IPS DF 19.7 (cell line): ENCODE data around the gene MIOS.

Experiments
- DNase-seq: peaks from one replicate; pipeline ENCODE4 v3.0.0-alpha.2; 2013; ENCODE audit warnings: low read depth, low spot score

MIOS gene

DNA sequence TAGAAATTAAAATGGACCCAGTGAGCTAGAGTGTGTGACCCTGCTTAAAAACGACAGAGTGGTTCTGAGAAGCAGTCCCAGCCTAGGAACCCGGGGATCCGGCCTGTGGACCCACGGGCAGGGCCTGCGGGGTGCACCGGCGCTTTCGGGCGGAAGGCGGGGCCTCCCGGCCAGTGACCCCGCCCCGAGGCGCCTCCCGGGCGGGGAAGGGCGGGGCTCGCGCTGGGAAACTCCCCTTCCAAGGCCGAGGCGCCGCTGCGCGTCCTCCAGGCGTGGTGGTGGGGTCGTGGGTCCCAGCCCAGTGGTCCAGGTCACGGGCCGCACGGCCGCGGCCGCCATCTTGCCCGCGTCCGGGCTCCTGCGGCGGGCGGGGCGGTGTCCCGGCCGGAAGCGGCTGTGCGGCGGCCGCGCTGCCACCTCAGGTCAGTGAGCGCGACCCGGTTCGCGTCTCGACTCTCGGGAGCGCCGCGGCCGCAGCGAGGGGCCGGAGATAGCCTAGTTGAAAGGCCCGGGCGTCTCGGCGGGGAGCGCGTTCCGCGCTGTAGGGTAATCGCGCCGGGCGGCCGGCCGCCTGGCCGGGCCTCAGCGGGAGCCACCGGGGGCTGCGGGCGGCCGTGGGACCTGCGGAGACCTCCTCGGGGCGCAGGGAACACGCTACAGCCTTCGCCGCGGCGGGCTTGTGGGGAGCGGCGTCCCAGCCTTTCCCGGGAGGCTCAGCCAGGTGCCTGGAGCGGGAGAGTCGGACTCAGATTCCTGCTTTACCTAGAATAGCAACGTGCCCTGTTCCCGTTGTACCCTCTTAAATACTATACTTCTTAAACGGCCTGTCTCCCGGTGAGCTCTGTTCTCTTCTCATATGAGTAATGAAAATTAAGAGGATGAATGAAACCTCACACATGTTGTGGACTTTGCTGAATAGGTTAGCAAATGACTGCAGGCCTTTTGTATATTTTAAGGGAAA lies at the start of gene MIOS:
TSS of gene MIOS (plus strand) at position 234 of the 961 bp plus-strand sequence. CDS start 5,592 bp downstream, outside the sequence.
- DNase-seq = no peak

DNA sequence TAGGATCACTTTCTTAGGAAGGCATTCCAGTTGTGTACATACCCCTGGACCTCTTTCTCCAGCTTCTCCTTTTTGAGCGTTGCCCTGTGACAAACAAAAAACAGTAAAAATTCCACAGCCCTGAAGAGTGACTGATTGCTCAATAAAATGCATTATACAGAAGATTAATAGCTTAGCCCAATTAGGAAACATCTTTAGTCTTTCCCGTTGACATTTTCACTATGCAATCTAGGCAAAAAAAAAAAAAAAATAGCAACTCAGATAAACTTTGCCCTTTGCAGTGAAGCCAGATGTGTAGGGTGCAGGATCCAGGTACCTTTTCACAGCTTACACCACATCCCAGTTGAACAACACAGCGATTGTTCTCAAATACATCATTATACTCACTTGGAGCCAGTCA lies 48.9 kb upstream of the MIOS start:
- DNase-seq = no peak

DNA sequence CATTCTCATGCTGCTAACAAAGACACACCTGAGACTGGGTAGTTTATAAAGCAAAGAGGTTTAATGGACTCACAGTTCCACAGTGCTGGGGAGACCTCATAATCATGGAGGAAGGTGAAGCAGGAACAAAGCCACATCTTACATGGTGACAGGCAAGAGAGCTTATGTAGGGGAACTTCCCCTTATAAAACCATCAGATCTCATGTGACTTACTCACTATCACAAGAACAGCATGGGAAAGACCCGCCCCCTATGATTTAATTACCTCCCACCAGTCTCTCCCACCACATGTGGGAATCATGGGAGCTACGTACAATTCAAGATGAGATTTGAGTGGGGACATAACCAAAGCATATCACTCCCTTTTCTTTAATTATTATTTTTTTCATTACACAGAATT lies 47.6 kb upstream of the MIOS start:
- no peak for DNase-seq

DNA sequence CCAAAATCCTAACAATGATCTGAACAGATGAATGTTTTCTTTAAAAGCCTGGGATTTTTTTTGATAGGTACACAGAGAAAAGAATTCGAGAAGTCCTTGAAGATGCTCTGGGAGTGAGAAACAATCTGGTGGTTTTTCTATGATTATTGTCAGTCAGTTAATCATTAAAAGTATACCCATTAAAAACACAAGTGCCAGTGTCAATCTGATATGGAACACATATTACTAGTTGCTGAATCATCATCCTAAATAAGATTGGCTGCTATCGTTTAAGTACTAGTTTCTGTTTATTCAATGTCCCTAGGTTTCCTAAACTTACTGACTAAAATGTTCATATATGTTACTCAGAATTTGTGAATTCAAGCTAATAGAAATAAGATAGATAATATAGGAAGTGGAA lies 47.2 kb upstream of the MIOS start:
- DNase-seq = no peak

DNA sequence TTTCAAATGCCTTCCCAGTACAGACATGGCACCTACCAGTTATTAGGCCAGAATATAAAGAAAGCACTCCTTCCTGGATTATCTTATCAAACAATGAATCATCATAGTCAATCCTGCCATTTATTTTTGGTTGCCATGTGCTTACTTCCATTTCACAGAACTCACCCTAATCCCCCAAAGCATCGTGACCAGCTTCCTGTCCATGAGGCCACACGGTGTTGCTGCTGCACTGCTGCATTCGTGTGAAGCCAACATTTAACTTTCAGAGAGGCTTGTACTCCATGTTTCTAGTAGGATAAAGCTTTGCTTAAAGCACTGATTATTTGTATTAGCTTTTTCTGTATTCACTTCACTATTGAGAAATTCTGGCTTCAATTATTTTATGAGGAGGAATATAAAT lies 45.4 kb upstream of the MIOS start:
- DNase-seq = no peak

DNA sequence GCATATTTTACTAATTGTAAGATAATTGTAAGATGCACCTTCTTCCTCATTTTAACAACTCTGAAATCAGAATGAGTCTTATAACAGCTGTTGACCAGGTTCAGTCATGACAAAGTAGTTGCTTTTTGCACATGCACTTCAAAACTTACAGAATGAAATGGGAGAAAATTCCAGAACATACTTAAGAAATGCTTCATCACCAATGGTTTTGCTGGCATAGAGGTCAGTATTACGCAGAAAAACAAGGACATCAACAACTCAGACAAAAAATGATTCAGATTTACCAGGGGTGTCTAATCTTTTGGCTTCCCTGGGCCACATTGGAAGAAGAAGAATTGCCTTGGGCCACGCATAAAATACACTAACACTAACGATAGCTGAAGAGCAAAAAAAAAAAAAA lies 44.3 kb upstream of the MIOS start:
- no peak for DNase-seq

DNA sequence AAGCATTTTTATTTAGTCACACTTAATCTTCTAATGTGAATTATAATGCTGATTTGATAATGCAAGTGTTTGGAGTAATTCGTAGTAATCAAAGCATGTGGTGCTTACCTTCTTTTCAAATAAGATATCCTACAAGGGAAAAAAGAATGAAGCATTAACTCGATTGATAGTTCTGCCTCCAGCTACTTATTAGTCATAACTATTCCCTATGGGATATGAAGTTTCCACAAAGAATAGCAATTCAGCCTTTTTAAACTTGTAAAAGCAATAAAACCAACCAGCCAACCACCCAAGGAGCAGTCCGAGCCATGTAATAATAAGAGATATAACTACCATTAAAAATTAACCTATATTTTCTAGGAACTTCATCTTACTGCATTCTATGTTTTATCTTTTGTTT lies 42.6 kb upstream of the MIOS start:
- no peak for DNase-seq

DNA sequence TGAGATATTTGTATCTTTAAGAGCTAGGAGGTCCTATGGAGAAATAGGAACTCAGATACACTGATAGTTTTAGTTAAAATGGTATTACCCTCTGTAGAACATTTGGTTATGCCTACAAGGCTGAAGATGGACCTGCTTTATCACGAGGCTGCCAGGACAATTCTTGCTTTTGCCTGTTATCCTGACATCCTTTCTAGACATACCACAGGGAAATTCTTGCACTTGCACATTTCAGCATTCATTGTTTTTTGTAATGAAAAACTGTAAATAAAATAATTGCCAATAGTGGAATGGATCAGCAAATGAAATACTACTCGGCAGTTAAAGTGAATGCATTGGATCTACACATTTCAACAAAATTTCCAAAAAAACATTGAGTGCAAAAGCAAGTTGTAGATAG lies 40.7 kb upstream of the MIOS start:
- no peak for DNase-seq

DNA sequence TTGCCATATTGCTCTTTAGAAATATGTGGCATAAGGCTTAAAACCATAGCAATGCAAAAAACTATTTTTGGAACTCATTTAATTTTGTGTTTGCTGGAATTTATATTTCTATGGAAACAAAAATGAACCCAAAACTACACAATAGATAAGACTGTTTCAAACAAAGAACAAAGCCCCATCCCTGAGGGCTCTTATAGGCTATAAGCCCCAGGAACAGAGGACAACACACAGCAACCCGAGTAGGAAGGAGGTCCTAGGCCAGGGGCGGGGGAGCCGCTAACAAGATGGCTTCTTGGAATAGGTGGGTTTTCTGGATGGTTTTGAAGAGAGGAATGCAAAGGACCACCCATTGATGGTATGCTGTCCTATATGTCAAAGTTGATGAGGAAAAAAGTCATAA lies 39.6 kb upstream of the MIOS start:
- no peak for DNase-seq

DNA sequence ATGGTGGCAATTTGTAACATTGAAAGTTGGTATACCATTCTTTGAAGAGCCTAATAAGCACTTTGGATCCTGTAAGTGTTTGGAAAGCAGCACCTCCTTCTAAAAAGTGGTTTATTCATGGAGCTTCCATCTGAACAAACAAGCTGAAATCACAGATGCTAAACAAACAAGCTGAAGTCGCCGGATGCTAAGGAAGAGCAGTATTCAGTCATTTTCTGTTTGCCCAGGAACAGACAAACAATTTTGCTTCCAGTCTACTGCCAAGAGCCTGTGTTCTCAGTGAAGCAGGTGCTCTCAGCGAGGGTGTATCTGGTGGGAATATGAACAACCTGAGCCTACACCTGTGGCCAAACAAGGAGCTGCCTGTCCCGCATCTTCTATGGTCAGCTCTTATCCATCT lies 37.4 kb upstream of the MIOS start:
- DNase-seq = no peak

DNA sequence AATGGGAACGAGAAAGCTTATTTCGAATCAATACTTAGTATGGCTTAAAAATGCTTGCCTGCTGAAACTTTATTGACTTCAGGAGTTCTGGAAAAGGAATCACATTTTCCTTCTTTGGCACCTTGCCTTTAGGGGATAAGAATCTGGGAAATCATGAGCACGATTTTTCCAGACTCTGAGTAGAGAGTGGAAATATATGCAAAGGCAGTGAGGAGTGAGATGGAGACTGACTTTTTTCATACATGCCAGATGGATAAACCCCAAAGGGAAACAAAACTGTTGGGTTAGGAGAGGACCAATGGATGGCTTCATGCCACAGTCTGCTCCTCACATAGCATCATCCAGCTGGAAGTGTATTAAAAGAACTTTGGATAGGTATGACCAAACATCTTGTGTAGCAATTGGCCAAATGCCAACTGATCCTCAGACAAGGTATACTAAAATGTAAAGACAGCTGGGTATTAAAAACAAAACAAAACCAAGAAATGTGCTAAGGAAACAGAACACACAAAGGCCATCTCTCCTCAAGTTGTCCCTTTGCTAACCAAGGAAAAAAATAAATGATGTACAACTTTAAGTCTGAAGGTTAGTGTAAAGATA lies 32.8 kb upstream of the MIOS start:
- no peak for DNase-seq

DNA sequence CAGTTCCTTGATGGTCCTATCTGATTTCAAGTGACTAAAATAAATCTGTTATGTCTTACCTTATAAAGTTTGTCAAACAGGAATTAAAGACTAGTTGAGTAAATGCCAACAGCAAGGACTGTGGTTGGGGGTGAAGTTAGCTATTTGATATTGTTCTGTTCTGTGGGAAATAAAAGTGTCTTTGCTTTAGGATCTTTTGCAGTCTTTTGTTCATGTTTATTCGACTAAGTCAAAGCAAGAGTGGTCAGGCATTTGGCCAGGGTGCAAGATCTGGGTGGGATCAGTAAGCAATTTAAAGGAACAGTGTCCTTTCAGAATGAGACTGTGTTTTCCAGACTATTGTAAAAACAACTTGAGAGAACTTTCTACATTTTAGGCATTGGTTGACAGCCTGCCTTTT lies 31.0 kb upstream of the MIOS start, which contains the start of gene COL28A1:
TSS of gene COL28A1 (minus strand) at position 183 of the 400 bp plus-strand sequence. CDS start 2,998 bp downstream, outside the sequence.
- DNase-seq = no peak

DNA sequence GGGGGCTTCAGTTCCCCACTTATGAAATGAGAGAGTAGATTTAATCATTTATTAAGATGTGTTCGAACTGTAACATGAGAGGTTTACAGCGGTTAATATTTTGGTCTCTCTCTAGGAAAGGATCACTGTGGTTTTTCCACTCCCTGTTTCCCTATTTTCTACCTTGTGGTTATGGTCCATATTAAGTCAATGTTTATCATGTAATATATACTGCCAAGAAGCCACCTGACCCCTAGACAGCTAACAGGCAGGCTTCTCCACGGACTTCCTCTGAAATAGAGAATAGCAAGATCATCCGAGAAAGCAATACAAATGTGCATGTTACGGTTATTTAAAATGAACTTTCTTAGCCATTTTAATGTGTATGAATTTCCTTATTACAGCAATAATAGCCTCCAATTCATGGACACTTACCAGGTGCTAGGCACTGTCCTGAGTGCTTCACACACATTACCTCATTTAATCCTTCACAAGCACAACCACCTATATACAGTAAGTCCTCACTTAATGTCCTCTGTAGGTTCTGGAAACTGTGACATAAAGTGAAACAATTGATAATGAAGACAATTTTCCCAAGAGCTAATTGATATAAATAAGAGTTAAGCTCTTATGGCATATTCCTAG lies 30.2 kb upstream of the MIOS start:
- DNase-seq = no peak

DNA sequence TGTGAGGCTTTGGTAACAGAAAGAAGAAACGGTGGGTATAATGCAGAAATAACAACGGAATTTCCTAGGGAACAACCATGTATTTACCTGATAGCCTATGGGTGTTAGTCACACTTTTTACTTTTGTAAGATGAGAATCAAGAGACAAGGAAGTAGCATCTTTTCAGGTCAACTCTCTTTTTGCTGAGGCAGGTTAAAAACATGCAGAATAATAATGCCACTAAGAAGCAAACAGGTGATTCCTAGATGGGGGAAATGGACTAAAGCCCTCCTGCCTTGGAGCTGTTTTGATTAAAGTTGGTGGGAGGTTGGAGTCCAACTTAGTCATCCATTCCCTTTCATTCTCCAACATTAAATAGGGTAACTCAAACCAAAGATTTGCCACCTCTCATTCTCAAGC lies 29.0 kb upstream of the MIOS start:
- DNase-seq = no peak

DNA sequence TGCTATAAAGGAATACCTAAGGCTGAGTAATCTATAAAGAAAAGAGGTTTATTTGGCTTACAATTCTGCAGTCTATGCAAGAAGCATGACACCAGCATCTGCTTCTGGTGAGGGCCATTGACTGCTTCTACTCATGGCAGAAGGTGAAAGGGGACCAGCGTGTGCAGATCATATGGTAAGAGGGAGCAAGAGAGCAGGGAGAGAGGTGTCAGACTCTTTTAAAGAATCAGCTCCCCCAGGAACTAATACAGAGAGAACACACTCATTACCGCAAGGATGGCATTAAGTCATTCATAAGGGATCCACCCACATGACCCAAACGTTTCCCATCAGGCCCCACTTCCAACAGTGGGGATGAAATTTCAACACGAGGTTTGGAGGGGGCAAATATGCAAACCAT lies 27.5 kb upstream of the MIOS start:
- DNase-seq = no peak

DNA sequence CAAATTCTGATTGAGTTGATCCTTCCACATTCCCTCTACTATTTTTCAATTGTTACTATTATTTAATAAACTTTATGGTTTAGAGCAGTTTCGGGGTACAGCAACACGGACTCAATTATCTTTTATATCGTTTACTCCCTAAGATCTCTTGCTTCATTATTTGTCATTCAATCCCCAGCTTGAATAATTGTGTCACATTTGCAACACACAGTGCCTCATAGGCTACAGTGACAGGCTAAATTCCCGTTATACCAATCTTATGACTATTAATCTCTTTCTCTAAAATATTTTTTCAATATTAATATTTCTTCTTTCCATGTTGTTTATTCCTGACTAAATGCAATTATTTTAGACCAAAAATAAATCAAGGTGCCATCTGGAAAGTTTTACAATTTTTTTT lies 27.0 kb upstream of the MIOS start:
- DNase-seq = no peak

DNA sequence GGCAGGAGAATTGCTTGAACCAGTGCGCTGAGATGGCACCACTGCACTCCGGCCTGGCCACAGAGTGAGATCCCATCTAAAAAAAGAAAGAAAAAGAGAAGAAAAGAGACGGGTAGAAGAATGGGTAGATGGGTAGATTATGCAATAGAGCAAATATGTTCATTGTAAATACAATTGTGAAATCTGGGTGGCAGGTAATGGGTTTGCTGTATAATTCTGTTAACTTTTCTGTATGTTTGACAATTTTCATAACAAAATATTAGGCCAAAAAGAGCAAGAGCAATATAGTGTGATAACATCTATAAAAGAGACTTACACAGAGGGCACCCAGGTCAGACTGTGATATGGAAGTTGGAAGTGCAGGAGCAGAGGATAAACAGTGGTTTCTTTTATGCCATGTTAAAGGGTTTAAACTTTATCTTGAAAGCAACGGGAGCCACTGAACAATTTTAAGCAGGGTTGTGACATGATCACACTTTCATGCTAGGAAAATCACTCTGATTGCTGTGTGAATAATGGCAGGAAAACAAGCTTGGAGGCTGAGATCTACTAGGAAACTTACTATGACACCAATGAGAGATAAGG lies 24.3 kb upstream of the MIOS start:
- DNase-seq = no peak

DNA sequence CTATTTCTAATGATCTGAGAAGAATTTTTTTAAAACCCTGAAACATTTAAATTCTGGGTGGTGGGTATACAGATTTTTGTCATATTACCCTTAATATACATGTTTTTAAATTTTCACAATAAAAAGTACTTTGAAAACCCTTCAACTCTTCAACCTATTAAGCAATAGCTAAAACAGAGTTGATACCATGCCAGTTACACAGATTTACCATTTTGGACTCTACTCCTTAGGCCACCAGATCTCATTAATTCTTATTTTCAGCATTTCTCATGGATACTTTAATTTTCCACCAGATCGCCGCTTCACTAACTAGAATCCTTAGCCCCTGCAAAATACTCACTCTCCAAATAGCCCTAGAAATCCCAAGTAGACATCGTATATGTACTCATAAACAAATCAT lies 18.3 kb upstream of the MIOS start:
- no peak for DNase-seq

DNA sequence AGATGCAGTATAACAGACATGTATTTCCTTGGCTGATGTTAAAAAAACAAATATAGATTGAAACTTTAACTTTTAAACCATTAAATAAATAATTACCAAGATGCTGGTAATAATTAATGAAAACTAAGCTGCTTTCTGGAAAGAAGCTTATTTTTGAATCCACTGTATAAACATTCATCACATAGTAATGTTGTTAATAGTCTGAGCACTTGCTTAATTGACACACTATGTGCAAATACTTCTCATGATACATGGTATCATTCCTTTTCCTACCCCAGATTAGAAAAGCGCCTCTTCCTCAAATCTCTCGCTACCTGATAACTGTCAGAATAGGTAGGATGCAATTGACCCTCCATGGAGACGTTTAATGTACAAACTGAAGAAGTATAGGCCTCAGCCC lies 16.0 kb upstream of the MIOS start:
- DNase-seq = no peak

DNA sequence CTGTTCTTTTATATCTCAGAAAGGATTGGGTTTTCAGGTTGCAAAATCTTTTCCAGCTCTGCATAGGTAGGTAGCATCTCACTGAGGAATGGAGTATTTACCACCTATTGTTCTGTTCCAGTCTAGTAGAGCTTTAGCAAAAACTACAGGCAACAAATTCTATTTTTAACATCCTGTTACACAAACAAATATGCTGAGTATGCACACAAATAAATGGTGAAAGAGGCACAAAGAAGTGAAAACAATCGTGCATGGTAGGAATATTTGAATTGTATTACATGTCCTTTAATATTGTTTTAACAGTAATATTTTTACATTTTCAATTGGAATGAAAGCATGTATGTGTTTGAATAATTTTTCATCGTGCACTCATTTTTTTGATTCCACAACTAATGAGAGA lies 14.5 kb upstream of the MIOS start:
- no peak for DNase-seq

DNA sequence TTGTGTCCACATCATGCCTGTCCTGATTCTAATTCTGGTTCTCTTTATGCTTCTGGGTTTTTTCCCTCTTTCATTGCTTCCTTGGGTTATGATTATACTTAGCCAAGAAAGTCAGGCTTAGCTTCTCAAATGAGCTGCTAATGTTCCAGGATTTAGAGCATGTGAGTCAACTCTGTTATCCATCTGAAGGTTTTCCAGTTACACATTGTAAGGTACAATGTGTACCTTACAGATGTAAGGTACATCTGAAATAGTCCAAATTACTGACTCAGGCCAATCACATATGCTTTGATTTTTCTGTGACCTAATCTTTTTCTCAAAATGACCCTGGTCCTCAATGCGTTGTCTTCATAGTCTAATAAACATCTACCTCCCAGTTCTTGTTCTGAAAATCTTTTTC lies 13.3 kb upstream of the MIOS start:
- no peak for DNase-seq

DNA sequence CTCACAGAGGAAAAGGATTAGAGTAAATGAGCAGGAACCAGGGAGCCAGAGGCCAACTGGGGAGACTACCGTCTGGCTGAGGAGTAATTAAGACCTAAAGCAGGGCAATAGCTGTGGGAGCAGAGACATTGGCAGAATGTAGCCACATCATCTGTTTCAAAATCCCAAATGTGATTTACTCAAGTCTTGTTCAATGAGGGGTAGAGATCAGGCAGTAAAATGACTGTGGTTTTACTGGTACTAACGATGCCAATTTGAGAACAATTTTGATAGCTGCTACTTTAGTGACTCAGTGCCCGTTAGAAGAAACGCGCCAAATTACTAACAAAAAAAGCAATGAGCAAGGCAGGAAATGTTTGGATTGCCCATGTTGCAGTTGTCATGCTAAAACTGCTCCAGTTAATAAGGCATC lies 12.7 kb upstream of the MIOS start:
- no peak for DNase-seq
